Fibroblast of lung (primary cell): ENCODE data around the gene C1orf232.

Experiments
- CTCF ChIP-seq, 2 donors: IDR thresholded peaks in 1 of 2; conservative IDR thresholded peaks in 1 of 2; 1 replicate in 1 of 2; 2 replicates in 1 of 2; pipeline ENCODE4 v1.5.1; 2011 to 2012; ENCODE audit warnings: low read length in 2 of 2, control low read depth in 1 of 2, inconsistent platforms in 1 of 2, low read depth in 1 of 2, mild to moderate bottlenecking in 1 of 2
- EZH2 ChIP-seq: IDR thresholded peaks from 2 replicates; pipeline ENCODE4 v1.5.1; 2012; ENCODE audit warnings: low read length, control low read depth, mild to moderate bottlenecking; ENCODE audit errors: missing control alignments

GRCh38 chr1:26197301-26197700 is 28.5 kb upstream of the C1orf232 start:
- TF ChIP-seq CTCF (conservative IDR thresholded peaks at IDR 0.05 in 1 of 2, IDR thresholded peaks at IDR 0.05 in 1 of 2; ENCODE audit: low read depth in 1 of 2, low read length in 2 of 2): no peak
- no peak for TF ChIP-seq EZH2
